Activated CD4-positive, alpha-beta T cell treated with anti-CD3 and anti-CD28 coated beads, Interleukin-2, amount 50 U/mL, for 4 hours (primary cell): ENCODE data around the gene TMEM80.
"Not testable (repeated sequence)": the region's sequence is repeated elsewhere in the genome, so short reads cannot be mapped to it uniquely, and the experiment has no call there.

Experiments
- DNase-seq, 2 experiments: peaks; one replicate each; pipeline ENCODE4 v3.0.0-alpha.2; 2020

The TMEM80 gene

GRCh38 chr11:695538-696248 lies at the start of gene TMEM80:
Gene TMEM80 (plus strand): TSS chr11:695816. CDS start chr11:695828, 12 bp downstream.
- peak; percentile 92 for DNase-seq

- DNase-seq = no peak
These were observed 49.4 kb upstream of the TMEM80 start for GRCh38 chr11:646214-646613.

GRCh38 chr11:647672-648158 lies 47.9 kb upstream of the TMEM80 start:
- DNase-seq = not testable (repeated sequence)

- DNase-seq = no peak
These were observed 45.1 kb upstream of the TMEM80 start for GRCh38 chr11:650482-650881.

GRCh38 chr11:653136-653535 lies 42.5 kb upstream of the TMEM80 start:
- not testable (repeated sequence) for DNase-seq

GRCh38 chr11:653837-654236 lies 41.8 kb upstream of the TMEM80 start:
- no peak for DNase-seq

- not testable (repeated sequence) for DNase-seq
These were observed 41.2 kb upstream of the TMEM80 start for GRCh38 chr11:654444-654843.

GRCh38 chr11:655036-655726 lies 40.4 kb upstream of the TMEM80 start:
- no peak for DNase-seq

GRCh38 chr11:656426-656825 lies 39.2 kb upstream of the TMEM80 start:
- no peak for DNase-seq

- DNase-seq = no peak
These were observed 38.8 kb upstream of the TMEM80 start for GRCh38 chr11:656866-657265.

- no peak for DNase-seq
These were observed 37.9 kb upstream of the TMEM80 start for GRCh38 chr11:657691-658126.

GRCh38 chr11:659532-660085 lies 36.0 kb upstream of the TMEM80 start:
- no peak for DNase-seq

GRCh38 chr11:660281-660680 lies 35.3 kb upstream of the TMEM80 start:
- no peak for DNase-seq

GRCh38 chr11:660681-661444 lies 34.8 kb upstream of the TMEM80 start:
- no peak for DNase-seq

- peak; percentile 16 to 24 for DNase-seq
These were observed 32.8 kb upstream of the TMEM80 start for GRCh38 chr11:662689-663274.

- DNase-seq = no peak
These were observed 30.4 kb upstream of the TMEM80 start for GRCh38 chr11:665062-665703.

- no peak for DNase-seq
These were observed 29.8 kb upstream of the TMEM80 start for GRCh38 chr11:665704-666281.

GRCh38 chr11:673866-674265 lies 21.8 kb upstream of the TMEM80 start:
- no peak for DNase-seq

GRCh38 chr11:674406-674805 lies 21.2 kb upstream of the TMEM80 start:
- no peak for DNase-seq

GRCh38 chr11:678297-678696 lies 17.3 kb upstream of the TMEM80 start:
- no peak for DNase-seq

GRCh38 chr11:679271-680207 lies 16.1 kb upstream of the TMEM80 start:
- no peak for DNase-seq
